DOHH2 (cell line): ENCODE results near the gene GIMAP8.

Source experiments
- H3F3A ChIP-seq: fragments of 200-600 bp; sonication (generic), shearing (Covaris generic); 2 replicates; pipeline ENCODE4 v1.6.0; 2016; ENCODE audit warnings: antibody characterized with exemption, mild to moderate bottlenecking; ENCODE audit not compliant: control insufficient read depth, insufficient read depth
- H3K27ac ChIP-seq: fragments of 200-600 bp; sonication (generic); 2 replicates; pipeline ENCODE4 v1.5.1; 2014; ENCODE audit warnings: low read depth, mild to moderate bottlenecking, low read length, moderate library complexity
- H3K27me3 ChIP-seq: fragments of 200-600 bp; sonication (generic); 2 replicates; pipeline ENCODE4 v1.6.1; 2014; ENCODE audit warnings: mild to moderate bottlenecking, low read length, mixed read lengths; ENCODE audit not compliant: control insufficient read depth
- H3K36me3 ChIP-seq: fragments of 200-600 bp; sonication (generic); 2 replicates; pipeline ENCODE4 v1.6.1; 2014; ENCODE audit warnings: mild to moderate bottlenecking, low read length, moderate library complexity, mixed read lengths; ENCODE audit not compliant: control insufficient read depth
- H3K4me1 ChIP-seq: fragments of 200-600 bp; sonication (generic); 2 replicates; pipeline ENCODE4 v1.6.1; 2014; ENCODE audit warnings: mild to moderate bottlenecking, low read length, mixed read lengths; ENCODE audit not compliant: control insufficient read depth
- H3K4me2 ChIP-seq: fragments of 200-600 bp; sonication (generic); 2 replicates; pipeline ENCODE4 v1.6.0; 2014; ENCODE audit warnings: mild to moderate bottlenecking, low read length, moderate library complexity
- H3K4me3 ChIP-seq: fragments of 200-600 bp; sonication (generic); 2 replicates; pipeline ENCODE4 v1.5.1; 2014; ENCODE audit warnings: mild to moderate bottlenecking, low read length, mixed read lengths
- H3K79me2 ChIP-seq: fragments of 200-600 bp; sonication (generic); 2 replicates; pipeline ENCODE4 v1.6.1; 2014; ENCODE audit warnings: mild to moderate bottlenecking, low read length, mixed read lengths; ENCODE audit not compliant: control insufficient read depth
- H3K9me2 ChIP-seq: fragments of 200-600 bp; sonication (generic); replicated peaks from 2 replicates; pipeline ENCODE4 v1.6.1; 2014; ENCODE audit warnings: mild to moderate bottlenecking, low read length, mixed read lengths; ENCODE audit not compliant: control insufficient read depth
- H3K9me3 ChIP-seq: fragments of 200-600 bp; sonication (generic); 2 replicates; pipeline ENCODE4 v1.6.1; 2014; ENCODE audit warnings: antibody characterized with exemption, low read length, mixed read lengths; ENCODE audit not compliant: control insufficient read depth, insufficient read depth
- H4K20me1 ChIP-seq: fragments of 200-600 bp; sonication (generic); 2 replicates; pipeline ENCODE4 v1.6.0; 2014; ENCODE audit warnings: low read depth, mild to moderate bottlenecking, antibody characterized with exemption, low read length, moderate library complexity; ENCODE audit not compliant: control insufficient read depth, insufficient read depth
- CTCF ChIP-seq: fragments of 200-600 bp; sonication (generic); IDR thresholded peaks from one replicate; pipeline ENCODE4 v1.5.1; 2014; ENCODE audit warnings: antibody characterized with exemption, mild to moderate bottlenecking, low read depth, low read length; ENCODE audit not compliant: poor library complexity, severe bottlenecking
- EZH2phosphoT487 ChIP-seq: fragments of 200-600 bp; sonication (generic); IDR thresholded peaks from 2 replicates; pipeline ENCODE4 v1.6.1; 2017; ENCODE audit warnings: borderline replicate concordance, mild to moderate bottlenecking, antibody characterized with exemption, low read length, moderate library complexity, mixed read lengths

GIMAP8 gene

GRCh38 chr7:150471886-150472285 is 21.5 kb downstream of the GIMAP8 start:
- Histone ChIP-seq H3F3A (no peaks in the 10 kb centered on the region), H4K20me1 (no peaks in the 10 kb centered on the region), H3K9me3 (no peaks in the 10 kb centered on the region), H3K79me2 (no peaks in the 10 kb centered on the region), H3K4me1 (no peaks in the 10 kb centered on the region), H3K27ac (no peak overlapping the region), H3K27me3 (peaks cover 9% of the 10 kb centered on the region; the same call in 1 of the 2 replicates), H3K4me2 (no peak overlapping the region), H3K9me2 (no peaks in the 10 kb centered on the region), H3K36me3 (no peaks in the 10 kb centered on the region), H3K4me3 (no peak overlapping the region)
- no peak for TF ChIP-seq EZH2phosphoT487
- no peak for TF ChIP-seq CTCF

- TF ChIP-seq EZH2phosphoT487 (no peak), CTCF (no peak)
- Histone ChIP-seq H3K4me2 (no peak overlapping the region), H3K9me2 (no peaks in the 10 kb centered on the region), H3K4me1 (no peaks in the 10 kb centered on the region), H3F3A (no peaks in the 10 kb centered on the region), H3K27ac (no peak overlapping the region), H3K27me3 (peaks cover 9% of the 10 kb centered on the region; the same call in 1 of the 2 replicates), H3K36me3 (no peaks in the 10 kb centered on the region), H4K20me1 (no peaks in the 10 kb centered on the region), H3K79me2 (no peaks in the 10 kb centered on the region), H3K4me3 (no peak overlapping the region), H3K9me3 (no peaks in the 10 kb centered on the region)
Observed at GRCh38 chr7:150473902-150474301, 23.5 kb downstream of the GIMAP8 start.

- H4K20me1 ChIP-seq = no peaks in the 10 kb centered on the region
- TF ChIP-seq CTCF = no peak
- TF ChIP-seq EZH2phosphoT487 = no peak
- no peaks in the 10 kb centered on the region for H3F3A ChIP-seq
- H3K4me3 ChIP-seq = no peak overlapping the region
- H3K9me2 ChIP-seq = no peaks in the 10 kb centered on the region
- H3K79me2 ChIP-seq = no peaks in the 10 kb centered on the region
- no peaks in the 10 kb centered on the region for H3K4me1 ChIP-seq
- H3K4me2 ChIP-seq = no peak overlapping the region
- peaks cover 14% of the 10 kb centered on the region for H3K27me3 ChIP-seq
- H3K36me3 ChIP-seq = no peaks in the 10 kb centered on the region
- no peaks in the 10 kb centered on the region for H3K9me3 ChIP-seq
- no peak overlapping the region for H3K27ac ChIP-seq
Observed at GRCh38 chr7:150476285-150476684, 25.9 kb downstream of the GIMAP8 start.
